Tibial nerve (tissue), 4 donors: Measurements from ENCODE around the gene MPV17. TPM values are rescaled to one million over a fixed set of nuclear protein-coding genes. Genes with fewer than 3 reads are reported as not detected.
A peak's percentile ranks its signal among the peaks of the same experiment; 100 is the strongest.
"Not testable (repeated sequence)": the region's sequence is repeated elsewhere in the genome, so short reads cannot be mapped to it uniquely, and the experiment has no call there.

ENCODE experiments used
- DNase-seq, 2 donors: peaks; one replicate each; pipeline ENCODE4 v3.0.0-alpha.2; 2019; ENCODE audit warnings: low spot score in 2 of 2
- H3K27ac ChIP-seq, 4 donors: fragments of 200-600 bp; sonication (generic) in 3 of 4; one replicate each; pipeline ENCODE4 v1.5.1; 2017 to 2019; ENCODE audit warnings: mild to moderate bottlenecking in 1 of 4
- H3K27me3 ChIP-seq, 2 donors: fragments of 200-600 bp; sonication (generic) in 1 of 2; one replicate each; pipeline versions ENCODE4 v1.5.1 to v1.6.0; 2017 to 2019
- H3K36me3 ChIP-seq, 3 donors: fragments of 200-600 bp; sonication (generic); one replicate each; pipeline ENCODE4 v1.5.1; 2018 to 2019
- H3K4me1 ChIP-seq, 4 donors: fragments of 200-600 bp; sonication (generic) in 3 of 4; one replicate each; pipeline ENCODE4 v1.5.1; 2017 to 2019
- H3K4me3 ChIP-seq, 4 donors: fragments of 200-600 bp; sonication (generic) in 3 of 4; one replicate each; pipeline ENCODE4 v1.5.1; 2017 to 2019; ENCODE audit warnings: mild to moderate bottlenecking in 1 of 4, moderate library complexity in 1 of 4
- H3K9me3 ChIP-seq, 4 donors: fragments of 200-600 bp; sonication (generic) in 3 of 4; one replicate each; pipeline ENCODE4 v1.5.1; 2017 to 2019
- EP300 ChIP-seq, 2 donors: sonication (generic); formaldehyde crosslinking; IDR thresholded peaks; one replicate each; pipeline ENCODE4 v1.6.1; 2017; ENCODE audit warnings: antibody characterized with exemption in 2 of 2, mild to moderate bottlenecking in 1 of 2
- POLR2A ChIP-seq, 2 donors: fragments of 450-650 bp; IDR thresholded peaks; one replicate each; pipeline ENCODE4 v1.6.1; 2017; ENCODE audit warnings: antibody characterized with exemption in 2 of 2, mild to moderate bottlenecking in 2 of 2, moderate library complexity in 2 of 2
- WGBS, 2 donors: methylation state at CpG; one replicate each; pipeline ENCODE4 v1.1.5; 2018; 5-methylcytosine and 5-hydroxymethylcytosine counted together
- total RNA-seq, 4 donors: library from RNA; depleted of rRNA; stranded (reverse); fragments of >200 nt; gene quantifications; one replicate each; pipeline ENCODE4 v1.1.0, GENCODE V29; 2016
- TF ChIP-seq, protein P1 (sequence below), 5 experiments: fragments of 200-600 bp in 3 of 5; fragments of 450-650 bp in 2 of 5; sonication (generic) in 3 of 5; IDR thresholded peaks; one replicate each; pipeline ENCODE4 v1.5.1; 2016 to 2019; ENCODE audit warnings: antibody characterized with exemption in 5 of 5, mild to moderate bottlenecking in 3 of 5, moderate library complexity in 2 of 5

MPV17 gene
- total RNA-seq, 4 donors from 2014 or later = 68.4 to 105 (median 87.3) TPM

DNA sequence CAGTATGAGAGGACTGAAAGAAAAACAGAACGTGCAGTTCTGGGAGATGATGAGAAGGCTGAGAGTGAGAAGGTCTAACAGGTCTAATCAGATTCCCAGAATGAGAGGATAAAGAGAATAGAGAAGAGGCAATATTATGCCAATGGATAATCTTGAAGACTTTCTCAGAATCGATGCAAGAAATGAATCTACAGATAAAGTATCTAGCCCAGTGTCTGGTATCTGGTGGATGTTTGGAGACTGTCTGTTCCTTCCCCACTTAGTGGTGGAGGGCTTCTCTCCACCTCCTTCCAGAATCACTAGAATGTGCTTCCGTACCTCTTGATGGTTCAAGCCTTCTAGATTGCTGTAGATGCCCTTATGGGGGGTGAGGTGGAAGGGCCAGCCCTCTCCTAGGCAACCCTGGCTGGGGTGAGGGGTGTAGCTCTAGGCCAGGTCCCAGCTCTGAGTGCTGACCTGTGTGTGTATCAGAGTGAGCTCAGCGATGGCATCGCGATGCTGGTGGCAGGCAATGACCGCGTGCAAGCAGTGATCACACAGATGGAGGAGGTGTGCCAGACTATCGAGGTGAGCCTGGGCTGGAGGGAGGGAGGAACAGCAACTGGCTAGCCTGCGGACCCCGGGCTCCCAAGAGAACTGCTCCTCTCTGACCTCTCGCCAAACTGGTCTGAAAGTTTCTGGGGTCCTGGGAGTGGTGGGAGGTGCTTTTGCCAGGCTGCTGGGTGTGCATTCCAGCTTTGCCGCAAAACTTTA, 18.2 kb downstream of the MPV17 start:
- peaks cover 0 to 32% (median 12%) of the 10 kb centered on the region in 4 donors for H3K4me1 ChIP-seq
- 85% methylated on average over 13 of the region's 13 CpGs for WGBS, 2 donors
- H3K9me3 ChIP-seq = no peaks in the 10 kb centered on the region
- DNase-seq = no peak
- H3K27me3 ChIP-seq = peaks cover 0 to 46% of the 10 kb centered on the region in 2 donors
- no peak overlapping the region for H3K4me3 ChIP-seq
- no peak overlapping the region for H3K27ac ChIP-seq
- TF ChIP-seq POLR2A (IDR thresholded peaks at IDR 0.05) (no peak), EP300 (IDR thresholded peaks at IDR 0.05) (no peak)
- TF ChIP-seq, protein P1, sequence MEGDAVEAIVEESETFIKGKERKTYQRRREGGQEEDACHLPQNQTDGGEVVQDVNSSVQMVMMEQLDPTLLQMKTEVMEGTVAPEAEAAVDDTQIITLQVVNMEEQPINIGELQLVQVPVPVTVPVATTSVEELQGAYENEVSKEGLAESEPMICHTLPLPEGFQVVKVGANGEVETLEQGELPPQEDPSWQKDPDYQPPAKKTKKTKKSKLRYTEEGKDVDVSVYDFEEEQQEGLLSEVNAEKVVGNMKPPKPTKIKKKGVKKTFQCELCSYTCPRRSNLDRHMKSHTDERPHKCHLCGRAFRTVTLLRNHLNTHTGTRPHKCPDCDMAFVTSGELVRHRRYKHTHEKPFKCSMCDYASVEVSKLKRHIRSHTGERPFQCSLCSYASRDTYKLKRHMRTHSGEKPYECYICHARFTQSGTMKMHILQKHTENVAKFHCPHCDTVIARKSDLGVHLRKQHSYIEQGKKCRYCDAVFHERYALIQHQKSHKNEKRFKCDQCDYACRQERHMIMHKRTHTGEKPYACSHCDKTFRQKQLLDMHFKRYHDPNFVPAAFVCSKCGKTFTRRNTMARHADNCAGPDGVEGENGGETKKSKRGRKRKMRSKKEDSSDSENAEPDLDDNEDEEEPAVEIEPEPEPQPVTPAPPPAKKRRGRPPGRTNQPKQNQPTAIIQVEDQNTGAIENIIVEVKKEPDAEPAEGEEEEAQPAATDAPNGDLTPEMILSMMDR (IDR thresholded peaks at IDR 0.05) = no peak
- peaks cover 0 to 22% (median 0%) of the 10 kb centered on the region in 3 donors for H3K36me3 ChIP-seq

DNA sequence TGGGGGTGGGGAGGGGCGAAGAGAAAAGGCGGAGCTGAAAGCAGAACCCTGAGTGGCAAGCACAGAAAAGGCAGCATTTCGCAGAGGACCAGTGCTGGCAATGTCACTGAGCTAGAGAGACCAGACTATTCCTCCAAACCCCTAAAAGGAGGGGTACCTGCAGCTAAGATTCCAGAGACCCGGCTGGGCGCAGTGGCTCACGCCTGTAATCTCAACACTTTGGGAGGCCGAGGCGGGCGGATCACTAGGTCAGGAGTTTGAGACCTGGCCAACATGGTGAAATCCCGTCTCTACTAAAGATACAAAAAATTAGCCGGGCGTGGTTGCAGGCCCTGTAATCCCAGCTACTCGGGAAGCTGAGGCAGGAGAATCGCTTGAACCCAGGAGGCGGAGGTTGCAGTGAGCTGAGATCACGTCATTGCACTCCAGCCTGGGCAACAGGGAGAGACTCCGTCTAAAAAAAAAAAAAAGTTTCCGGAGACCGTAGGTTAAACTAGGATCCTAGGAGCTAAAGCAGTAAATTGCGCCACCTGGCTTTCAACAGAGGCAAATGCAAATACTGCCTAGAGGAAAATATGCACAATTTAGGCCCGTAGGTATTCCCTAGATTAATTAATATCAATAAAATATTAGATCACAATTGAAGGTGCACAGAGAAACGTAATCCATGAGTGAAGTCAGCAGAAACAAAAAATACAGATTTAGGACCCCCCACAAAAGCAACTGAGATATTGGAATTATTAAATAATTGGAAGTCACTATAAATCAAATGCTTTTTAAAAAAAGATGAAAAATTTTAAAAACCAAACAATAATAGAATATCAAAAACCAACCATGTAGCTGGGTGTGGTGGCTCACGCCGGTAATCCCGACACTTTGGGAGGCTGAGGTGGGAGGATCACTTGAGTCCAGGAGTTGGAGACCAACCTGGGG, 19.5 kb downstream of the MPV17 start:
- peak in 1 of 2 donors; percentile 33 for DNase-seq
- Histone ChIP-seq H3K4me1 (peaks cover 0 to 29% (median 12%) of the 10 kb centered on the region in 4 donors), H3K9me3 (no peaks in the 10 kb centered on the region), H3K36me3 (peaks cover 0 to 8% (median 0%) of the 10 kb centered on the region in 3 donors), H3K4me3 (peak overlapping the region in 3 of 4 donors; percentile 2 to 41 (median 17)), H3K27me3 (peaks cover 0 to 42% of the 10 kb centered on the region in 2 donors), H3K27ac (no peak overlapping the region)
- 25 to 26% methylated on average over 25 of the region's 25 CpGs for WGBS, 2 donors
- TF ChIP-seq, protein P1 (IDR thresholded peaks at IDR 0.05) = peak; percentile 73 to 87 (median 74)
- TF ChIP-seq EP300 (IDR thresholded peaks at IDR 0.05) (no peak), POLR2A (IDR thresholded peaks at IDR 0.05) (no peak)

DNA sequence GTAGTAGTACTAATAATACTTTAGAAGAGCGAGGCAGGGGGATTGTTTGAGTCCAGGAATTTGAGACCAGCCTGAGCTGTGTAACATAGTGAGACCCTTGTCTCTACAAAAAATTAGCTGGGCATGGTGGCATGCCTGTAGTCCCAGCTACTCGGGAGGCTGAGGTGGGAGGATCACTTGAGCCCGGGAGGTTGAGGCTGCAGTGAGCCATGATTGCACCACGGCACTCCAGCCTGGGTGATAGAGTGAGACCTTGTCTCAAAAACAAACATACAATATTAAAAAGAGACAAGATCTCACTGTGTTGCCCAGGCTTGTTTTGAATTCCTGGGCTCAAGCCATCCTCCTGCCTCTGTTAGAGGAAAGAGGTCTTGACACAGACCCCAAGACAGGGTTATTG, 22.3 kb downstream of the MPV17 start:
- peaks cover 0 to 14% of the 10 kb centered on the region in 2 donors for H3K27me3 ChIP-seq
- H3K4me1 ChIP-seq, H3K4me3 ChIP-seq, DNase-seq, H3K9me3 ChIP-seq, H3K36me3 ChIP-seq, H3K27ac ChIP-seq: not testable (repeated sequence)
- 82 to 85% methylated on average over 4 of the region's 4 CpGs for WGBS, 2 donors

DNA sequence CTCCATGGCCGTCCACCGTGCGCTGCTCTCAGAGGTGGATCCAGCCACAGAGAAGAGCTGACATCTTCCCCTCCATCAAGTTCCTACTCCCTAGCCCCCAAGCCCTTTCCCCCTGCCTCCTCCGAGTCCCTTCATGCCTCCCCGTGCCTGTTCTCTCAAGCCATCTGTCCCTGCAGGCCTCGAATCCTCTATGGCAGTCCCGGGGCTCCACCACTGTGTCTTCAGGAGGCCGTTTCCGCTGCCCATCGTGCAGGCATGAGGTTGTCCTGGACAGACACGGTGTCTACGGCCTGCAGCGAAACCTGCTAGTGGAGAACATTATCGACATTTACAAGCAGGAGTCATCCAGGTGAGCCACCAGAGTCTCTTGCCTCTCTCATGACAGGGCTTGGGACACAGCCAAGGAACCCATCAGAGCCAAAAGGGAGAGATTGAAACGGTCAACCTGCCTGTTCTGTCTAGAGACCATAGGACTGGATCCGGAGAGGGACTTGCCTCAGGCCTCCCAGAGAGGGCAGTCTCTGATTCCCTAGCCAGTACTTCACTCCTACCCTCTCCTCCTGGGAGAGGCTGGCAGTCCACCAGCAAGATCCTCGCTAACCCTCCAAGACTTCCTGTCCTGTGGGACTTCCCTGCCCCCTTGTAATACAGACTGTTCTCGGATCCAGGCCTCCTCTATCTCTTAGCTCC, 24.4 kb downstream of the MPV17 start:
- H3K36me3 ChIP-seq = no peaks in the 10 kb centered on the region
- H3K27ac ChIP-seq = no peak overlapping the region
- no peaks in the 10 kb centered on the region for H3K27me3 ChIP-seq
- peaks cover 0 to 8% (median 0%) of the 10 kb centered on the region in 4 donors for H3K4me1 ChIP-seq
- no peak overlapping the region for H3K4me3 ChIP-seq
- no peak for TF ChIP-seq POLR2A (IDR thresholded peaks at IDR 0.05)
- no peak for TF ChIP-seq EP300 (IDR thresholded peaks at IDR 0.05)
- TF ChIP-seq, protein P1 (IDR thresholded peaks at IDR 0.05) = no peak
- WGBS, 2 donors = 82 to 85% methylated on average over 18 of the region's 18 CpGs
- no peaks in the 10 kb centered on the region for H3K9me3 ChIP-seq
- DNase-seq = no peak

DNA sequence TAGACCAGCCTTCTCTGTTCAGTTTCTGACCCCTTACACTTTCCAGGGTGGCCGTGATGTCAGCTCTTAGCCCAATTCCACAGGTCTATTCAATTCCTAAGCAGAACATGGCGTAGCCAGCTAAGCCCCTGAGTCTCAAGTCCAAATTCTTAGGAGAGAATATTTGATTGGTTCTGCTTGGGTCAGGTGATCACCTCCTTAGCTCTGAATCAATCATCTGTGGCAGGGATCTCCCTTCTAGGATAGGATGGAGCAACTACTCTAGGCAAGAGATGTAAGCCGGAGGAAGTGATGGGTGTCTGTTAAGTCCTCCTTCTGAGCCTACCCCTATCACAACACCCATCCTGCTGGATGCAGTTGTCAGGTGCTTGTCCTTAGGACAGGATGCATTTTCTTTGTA, 25.7 kb downstream of the MPV17 start:
- no peak for DNase-seq
- Histone ChIP-seq H3K27me3 (no peaks in the 10 kb centered on the region), H3K36me3 (no peaks in the 10 kb centered on the region), H3K4me3 (no peak overlapping the region), H3K4me1 (peaks cover 0 to 6% (median 0%) of the 10 kb centered on the region in 4 donors), H3K9me3 (no peaks in the 10 kb centered on the region), H3K27ac (no peak overlapping the region)
- 85 to 88% methylated on average over 3 of the region's 3 CpGs for WGBS, 2 donors
- TF ChIP-seq POLR2A (IDR thresholded peaks at IDR 0.05) (no peak), EP300 (IDR thresholded peaks at IDR 0.05) (no peak)
- TF ChIP-seq, protein P1 (IDR thresholded peaks at IDR 0.05) = no peak
